Neural cell (in vitro differentiated cells): ENCODE data around the gene GPLD1. TPM values are rescaled to one million over a fixed set of nuclear protein-coding genes. Genes with fewer than 3 reads are reported as not detected.

Experiments used
- H2AFZ ChIP-seq: fragments of 200-600, 300-800 bp; sonication (generic), shearing (Covaris generic); 2 replicates; pipeline ENCODE4 v1.6.0; 2014; ENCODE audit warnings: low read depth, mild to moderate bottlenecking, antibody characterized with exemption, low read length, moderate library complexity
- H3F3A ChIP-seq: fragments of 200-600 bp; shearing (Covaris generic); 2 replicates; pipeline ENCODE4 v1.6.1; 2016; ENCODE audit warnings: mild to moderate bottlenecking, moderate library complexity, mixed read lengths, antibody characterized with exemption, low read length; ENCODE audit not compliant: insufficient read depth, poor library complexity, severe bottlenecking
- H3K27ac ChIP-seq: fragments of 200-600, 300-800 bp; sonication (generic), shearing (Covaris generic); 2 replicates; pipeline ENCODE4 v1.5.1; 2014; ENCODE audit warnings: mild to moderate bottlenecking, low read length, moderate library complexity
- H3K27me3 ChIP-seq: fragments of 300-800, 200-600 bp; sonication (generic), shearing (Covaris generic); 2 replicates; pipeline ENCODE4 v1.6.0; 2014; ENCODE audit warnings: mild to moderate bottlenecking, low read depth, low read length, moderate library complexity; ENCODE audit not compliant: insufficient read depth
- H3K36me3 ChIP-seq: fragments of 300-800, 200-600 bp; sonication (generic), shearing (Covaris generic); 2 replicates; pipeline ENCODE4 v1.5.1; 2014; ENCODE audit warnings: mild to moderate bottlenecking, antibody characterized with exemption, low read length, moderate library complexity; ENCODE audit not compliant: insufficient read depth
- H3K4me2 ChIP-seq: fragments of 300-800, 200-600 bp; sonication (generic), shearing (Covaris generic); 2 replicates; pipeline ENCODE4 v1.6.0; 2014; ENCODE audit warnings: mild to moderate bottlenecking, low read length
- H3K4me3 ChIP-seq: fragments of 300-800, 200-600 bp; sonication (generic), shearing (Covaris generic); 2 replicates; pipeline ENCODE4 v1.5.1; 2014; ENCODE audit warnings: mild to moderate bottlenecking, low read length, moderate library complexity
- H3K79me2 ChIP-seq: fragments of 200-600 bp; shearing (Covaris generic); replicated peaks from 2 replicates; pipeline ENCODE4 v1.6.0; 2014; ENCODE audit warnings: mild to moderate bottlenecking, low read length, moderate library complexity; ENCODE audit not compliant: insufficient read depth
- H3K9ac ChIP-seq: fragments of 300-800, 200-600 bp; sonication (generic), shearing (Covaris generic); 2 replicates; pipeline ENCODE4 v1.6.1; 2016; ENCODE audit warnings: mild to moderate bottlenecking, low read length, mixed read lengths
- H3K9me2 ChIP-seq: fragments of 200-600 bp; shearing (Covaris generic); 2 replicates; pipeline ENCODE4 v1.6.1; 2016; ENCODE audit warnings: mild to moderate bottlenecking, low read length, mixed read lengths; ENCODE audit not compliant: insufficient read depth
- H3K9me3 ChIP-seq: fragments of 200-600, 300-800 bp; sonication (generic), shearing (Covaris generic); 2 replicates; pipeline ENCODE4 v1.6.1; 2016; ENCODE audit warnings: mild to moderate bottlenecking, mixed run types, low read length, moderate library complexity, mixed read lengths
- H4K20me1 ChIP-seq: fragments of 200-600 bp; shearing (Covaris generic); 2 replicates; pipeline ENCODE4 v1.6.1; 2016; ENCODE audit warnings: mild to moderate bottlenecking, mixed run types; ENCODE audit not compliant: insufficient read depth
- CTCF ChIP-seq: fragments of 450-650 bp; IDR thresholded peaks from 2 replicates; pipeline ENCODE4 v1.5.1; 2014; ENCODE audit warnings: antibody characterized with exemption, mild to moderate bottlenecking, moderate library complexity; ENCODE audit not compliant: poor library complexity, severe bottlenecking
- EP300 ChIP-seq: fragments of 450-650 bp; conservative IDR thresholded peaks from 2 replicates; pipeline ENCODE4 v1.6.1; 2014; ENCODE audit warnings: antibody characterized with exemption, mild to moderate bottlenecking, moderate library complexity; ENCODE audit not compliant: poor library complexity, severe bottlenecking
- EZH2 ChIP-seq: fragments of 200-600, 300-800 bp; shearing (Covaris generic), sonication (generic); IDR thresholded peaks from 2 replicates; pipeline ENCODE4 v1.6.1; 2014; ENCODE audit warnings: antibody characterized with exemption, low read length, borderline replicate concordance, mild to moderate bottlenecking; ENCODE audit not compliant: insufficient read depth, poor library complexity, severe bottlenecking
- MXI1 ChIP-seq: fragments of 450-650 bp; conservative IDR thresholded peaks from 2 replicates; pipeline ENCODE4 v1.6.1; 2014; ENCODE audit warnings: antibody characterized with exemption, mild to moderate bottlenecking; ENCODE audit not compliant: poor library complexity, severe bottlenecking
- POLR2AphosphoS5 ChIP-seq: IDR thresholded peaks from 2 replicates; pipeline ENCODE4 v1.6.1; 2012
- RAD21 ChIP-seq: fragments of 450-650 bp; conservative IDR thresholded peaks from 2 replicates; pipeline ENCODE4 v1.6.1; 2014; ENCODE audit warnings: antibody characterized with exemption, mild to moderate bottlenecking, moderate library complexity
- REST ChIP-seq: IDR thresholded peaks from 2 replicates; pipeline ENCODE4 v1.6.1; 2012; ENCODE audit warnings: borderline replicate concordance
- SMC3 ChIP-seq: fragments of 450-650 bp; conservative IDR thresholded peaks from 2 replicates; pipeline ENCODE4 v1.6.1; 2014; ENCODE audit warnings: antibody characterized with exemption, mild to moderate bottlenecking, moderate library complexity; ENCODE audit not compliant: poor library complexity
- TAF1 ChIP-seq: IDR thresholded peaks from 2 replicates; pipeline ENCODE4 v1.6.1; 2012; ENCODE audit warnings: low read depth
- polyA plus RNA-seq: library from polyadenylated mRNA; depleted of rRNA; stranded (reverse); fragments of >200 nt; gene quantifications from 2 replicates; pipeline ENCODE4 v1.2.3, GENCODE V29; 2014

Gene GPLD1
- polyA plus RNA-seq, 1 donor from 2014 or later: 11.0 TPM

GRCh38 chr6:24432611-24433010 is 56.8 kb downstream of the GPLD1 start:
- no peaks in the 10 kb centered on the region for H3K9me2 ChIP-seq
- no peaks in the 10 kb centered on the region for H3K27me3 ChIP-seq
- no peaks in the 10 kb centered on the region for H4K20me1 ChIP-seq
- H2AFZ ChIP-seq: no peak overlapping the region
- no peaks in the 10 kb centered on the region for H3F3A ChIP-seq
- no peaks in the 10 kb centered on the region for H3K9me3 ChIP-seq
- H3K36me3 ChIP-seq: peaks cover 9% of the 10 kb centered on the region
- no peaks in the 10 kb centered on the region for H3K79me2 ChIP-seq
- no peak overlapping the region for H3K4me2 ChIP-seq
- TF ChIP-seq RAD21 (no peak), POLR2AphosphoS5 (no peak), MXI1 (no peak), REST (no peak), SMC3 (no peak), TAF1 (no peak), EP300 (no peak), EZH2 (no peak), CTCF (no peak)
- no peak overlapping the region for H3K4me3 ChIP-seq
- H3K9ac ChIP-seq: no peak overlapping the region
- no peak overlapping the region for H3K27ac ChIP-seq

- H3K79me2 ChIP-seq: no peaks in the 10 kb centered on the region
- no peak for TF ChIP-seq MXI1
- TF ChIP-seq EP300: no peak
- TF ChIP-seq TAF1: no peak
- TF ChIP-seq POLR2AphosphoS5: no peak
- peak; percentile 67 for TF ChIP-seq CTCF
- peak; percentile 62 for TF ChIP-seq RAD21
- no peak for TF ChIP-seq REST
- TF ChIP-seq EZH2: no peak
- TF ChIP-seq SMC3: peak; percentile 67
- no peaks in the 10 kb centered on the region for H4K20me1 ChIP-seq
- no peaks in the 10 kb centered on the region for H3K9me2 ChIP-seq
- no peak overlapping the region for H3K9ac ChIP-seq
- no peak overlapping the region for H2AFZ ChIP-seq
- no peaks in the 10 kb centered on the region for H3K27me3 ChIP-seq
- H3K36me3 ChIP-seq: peaks cover 9% of the 10 kb centered on the region
- H3K27ac ChIP-seq: no peak overlapping the region
- no peak overlapping the region for H3K4me3 ChIP-seq
- no peak overlapping the region for H3K4me2 ChIP-seq
- H3K9me3 ChIP-seq: no peaks in the 10 kb centered on the region
- H3F3A ChIP-seq: no peaks in the 10 kb centered on the region
These were observed 58.3 kb downstream of the GPLD1 start for GRCh38 chr6:24431045-24431451.
